K562 (cell line): ENCODE results near the gene CFAP90. TPM values are rescaled to one million over a fixed set of nuclear protein-coding genes. Genes with fewer than 3 reads are reported as not detected.

ENCODE experiments used
- ATAC-seq: fragments of 200-7000 bp; cut with Tn5 transposase; 3 replicates; pipeline ENCODE4 v1.9.1; 2020; ENCODE audit warnings: moderate library complexity
- BruUV-seq: library from RNA; stranded (reverse); fragments of 400-500 nt; replicated peaks from 2 replicates; lab custom pipeline; 2021; lab: Mats Ljungman, UMichigan
- CTCF ChIA-PET: fragments of 300-600 bp; formaldehyde crosslinking; extraction: SDS; loops from one replicate; lab custom pipeline; 2021; ENCODE audit warnings: low intra/inter-chr PET ratio; lab: Yijun Ruan, JAX
- POLR2A ChIA-PET: fragments of 300-600, 350-650 bp; sonication (Branson Sonifier 250); formaldehyde crosslinking; extraction: SDS; loops from one replicate; lab custom pipeline; 2021; ENCODE audit warnings: antibody characterized with exemption, inconsistent platforms; lab: Yijun Ruan, JAX
- DNase-seq, 4 experiments: peaks; one replicate each; pipeline versions ENCODE4 v3.0.0 to v3.0.0-alpha.2; 2011 to 2018; ENCODE audit warnings: low spot score in 3 of 4, mixed read lengths in 3 of 4; ENCODE audit errors: extremely low read depth in 1 of 4
- FAIRE-seq: peaks from 2 replicates; lab custom pipeline; 2011; peaks lifted over from hg19 to GRCh38; lab: Jason Lieb, UNC
- H2AFZ ChIP-seq: 2 replicates; pipeline ENCODE4 v1.6.0; 2011; ENCODE audit warnings: low read depth, low read length, control low read depth, inconsistent platforms
- H3K27ac ChIP-seq: fragments of 200-600 bp; 3 replicates; pipeline ENCODE4 v1.8.0; 2011; ENCODE audit warnings: low read depth, mild to moderate bottlenecking, control low read depth, inconsistent platforms, low read length, moderate library complexity, mixed read lengths; ENCODE audit errors: extremely low read depth
- H3K27me3 ChIP-seq, 2 experiments: fragments of 300-600 bp in 1 of 2; 2 replicates in 1 of 2; 3 replicates in 1 of 2; pipeline versions ENCODE4 v1.6.0 to v1.8.0; 2011; ENCODE audit warnings: inconsistent platforms in 2 of 2, low read length in 2 of 2, mild to moderate bottlenecking in 1 of 2, mixed read lengths in 1 of 2, moderate library complexity in 1 of 2; ENCODE audit not compliant: control insufficient read depth in 2 of 2, insufficient read depth in 2 of 2
- H3K36me3 ChIP-seq: fragments of 300-600 bp; 3 replicates; pipeline ENCODE4 v1.8.0; 2011; ENCODE audit warnings: mild to moderate bottlenecking, low read length, inconsistent platforms; ENCODE audit not compliant: control insufficient read depth, insufficient read depth
- H3K4me1 ChIP-seq, 2 experiments: fragments of 200-600 bp in 1 of 2; replicated peaks in 1 of 2; 2 replicates in 1 of 2; 3 replicates in 1 of 2; pipeline versions ENCODE4 v1.5.1 to v1.8.0; 2011; ENCODE audit warnings: inconsistent platforms in 2 of 2, low read length in 2 of 2, mild to moderate bottlenecking in 1 of 2, mixed read lengths in 1 of 2, moderate library complexity in 1 of 2; ENCODE audit not compliant: control insufficient read depth in 2 of 2, insufficient read depth in 2 of 2
- H3K4me2 ChIP-seq: 2 replicates; pipeline ENCODE4 v1.6.1; 2011; ENCODE audit warnings: low read length, control low read depth, inconsistent platforms, mixed read lengths; ENCODE audit not compliant: insufficient read depth
- H3K4me3 ChIP-seq: fragments of 200-600 bp; sonication (generic), shearing (Covaris generic); 2 replicates; pipeline ENCODE4 v1.5.1; 2016; ENCODE audit warnings: control low read depth, inconsistent platforms
- H3K79me2 ChIP-seq: fragments of 200-600 bp; 3 replicates; pipeline ENCODE4 v1.8.0; 2011; ENCODE audit warnings: low read length, inconsistent platforms; ENCODE audit not compliant: control insufficient read depth, insufficient read depth
- H3K9ac ChIP-seq, 2 experiments: 2 replicates each; pipeline versions ENCODE4 v1.6.0 to v1.6.1; 2011; ENCODE audit warnings: low read depth in 2 of 2, low read length in 2 of 2, control low read depth in 1 of 2, inconsistent platforms in 1 of 2, mild to moderate bottlenecking in 1 of 2, mixed read lengths in 1 of 2; ENCODE audit not compliant: insufficient read depth in 1 of 2
- H3K9me1 ChIP-seq: one replicate; pipeline ENCODE4 v1.6.0; 2011; ENCODE audit warnings: inconsistent platforms, mild to moderate bottlenecking, low read length, moderate library complexity; ENCODE audit not compliant: control insufficient read depth, insufficient read depth
- H3K9me3 ChIP-seq: replicated peaks from 2 replicates; pipeline ENCODE4 v1.5.1; 2011; ENCODE audit warnings: low read depth, low read length, inconsistent platforms; ENCODE audit not compliant: control insufficient read depth, insufficient read depth
- H4K20me1 ChIP-seq: replicated peaks from 2 replicates; pipeline ENCODE4 v1.6.1; 2011; ENCODE audit warnings: low read length, inconsistent platforms, mixed read lengths; ENCODE audit not compliant: control insufficient read depth, insufficient read depth
- BACH1 ChIP-seq: fragments of 200-800 bp; sonication (Bioruptor generic); IDR thresholded peaks from 2 replicates; pipeline ENCODE4 v1.6.1; 2016; ENCODE audit warnings: missing genetic modification characterization, missing compliant biosample characterization
- C11orf30 ChIP-seq: fragments of 450-650 bp; IDR thresholded peaks from 2 replicates; pipeline ENCODE4 v1.6.1; 2016; ENCODE audit warnings: low read depth, mild to moderate bottlenecking
- DNMT1 ChIP-seq: fragments of 450-650 bp; IDR thresholded peaks from 2 replicates; pipeline ENCODE4 v1.6.1; 2016; ENCODE audit warnings: antibody characterized with exemption, mild to moderate bottlenecking
- DPF2 ChIP-seq: fragments of 450-650 bp; IDR thresholded peaks from 2 replicates; pipeline ENCODE4 v1.6.1; 2016
- E2F8 ChIP-seq: fragments of 450-650 bp; IDR thresholded peaks from 2 replicates; pipeline ENCODE4 v1.7.1; 2018; ENCODE audit warnings: mild to moderate bottlenecking, low read depth; ENCODE audit not compliant: partially characterized antibody
- FOSL1 ChIP-seq: fragments of 200-800 bp; sonication (Bioruptor generic); conservative IDR thresholded peaks from 2 replicates; pipeline ENCODE4 v1.6.1; 2016; ENCODE audit warnings: missing genetic modification characterization, missing compliant biosample characterization
- L3MBTL2 ChIP-seq: fragments of 450-650 bp; IDR thresholded peaks from 2 replicates; pipeline ENCODE4 v1.6.1; 2016; ENCODE audit warnings: mild to moderate bottlenecking, moderate library complexity
- MAFF ChIP-seq: IDR thresholded peaks from 2 replicates; pipeline ENCODE4 v1.6.1; 2012; ENCODE audit warnings: low read length, improper control_type of control experiment
- MAFG ChIP-seq: fragments of 450-650 bp; conservative IDR thresholded peaks from 2 replicates; pipeline ENCODE4 v1.6.1; 2016; ENCODE audit warnings: missing genetic modification characterization, missing compliant biosample characterization
- MAFK ChIP-seq: IDR thresholded peaks from 2 replicates; pipeline ENCODE4 v1.6.1; 2011; ENCODE audit warnings: low read length, improper control_type of control experiment
- NFE2 ChIP-seq: IDR thresholded peaks from 2 replicates; pipeline ENCODE4 v1.6.1; 2014; ENCODE audit warnings: antibody characterized with exemption, low read depth
- NFE2L1 ChIP-seq: fragments of 450-650 bp; IDR thresholded peaks from 2 replicates; pipeline ENCODE4 v1.6.1; 2016; ENCODE audit warnings: missing genetic modification characterization, low read depth, mild to moderate bottlenecking, missing compliant biosample characterization, moderate library complexity, borderline replicate concordance
- POLR2A ChIP-seq: fragments of 450-650 bp; conservative IDR thresholded peaks from 2 replicates; pipeline ENCODE4 v1.6.1; 2016
- TAF7 ChIP-seq: fragments of 450-650 bp; IDR thresholded peaks from 2 replicates; pipeline ENCODE4 v1.6.1; 2016; ENCODE audit warnings: missing genetic modification characterization, missing compliant biosample characterization
- ZNF316 ChIP-seq: fragments of 450-650 bp; IDR thresholded peaks from 2 replicates; pipeline ENCODE4 v1.6.1; 2016
- WGBS: fragments of 100-300 bp; shearing (Covaris generic); methylation state at CpG from one replicate; pipeline ENCODE4 v1.1.6; 2016; ENCODE audit warnings: low coverage, mixed read lengths; ENCODE audit not compliant: insufficient coverage; ENCODE audit errors: missing lambda C conversion rate; 5-methylcytosine and 5-hydroxymethylcytosine counted together
- in situ Hi-C: fragments of 300-500 bp; cut with MboI; formaldehyde crosslinking; loops from 4 replicates; pipeline ENCODE4 v1.15.0; 2018; ENCODE audit warnings: inconsistent platforms, mixed read lengths
- intact Hi-C: fragments of 100-400 bp; cut with micrococcal nuclease; formaldehyde crosslinking; loops from 2 replicates; pipeline ENCODE4 v1.14.2; 2022
- polyA plus RNA-seq, 8 experiments: library from polyadenylated mRNA; depleted of rRNA in 4 of 8; stranded (reverse) in 5 of 8; unstranded in 3 of 8; fragments of >200 nt; fragmentation: Nextera tagmentation in 2 of 8; fragmentation: Illumina TruSeq in 1 of 8; extraction: Ambion mirVana in 2 of 8; extraction: Trizol in 1 of 8; gene quantifications; 2 replicates each; pipeline versions ENCODE4 v1.2.1 to v1.2.3, GENCODE V29; 2011 to 2014; ENCODE audit warnings: inconsistent platforms in 1 of 8, missing spikeins in 1 of 8
- total RNA-seq, 7 experiments: library from RNA; depleted of rRNA in 6 of 7; stranded (reverse); fragments of >200 nt in 6 of 7; fragmentation: Illumina TruSeq in 2 of 7; extraction: Trizol in 2 of 7; gene quantifications; 2 replicates each; pipeline versions ENCODE4 v1.2.1 to v1.2.3, GENCODE V29; 2011 to 2021; ENCODE audit warnings: low replicate concordance in 1 of 7

Gene CFAP90
- total and polyA plus RNA-seq, 9 of the 15 experiments (the other 6 are each of a cell fraction or from before 2014, with no cell fraction given): not detected

- Histone ChIP-seq H2AFZ (no peak overlapping the region), H3K79me2 (no peaks in the 10 kb centered on the region), H3K4me2 (no peak overlapping the region), H3K9me1 (no peaks in the 10 kb centered on the region), H3K27ac (no peak overlapping the region; the same call in 2 of the 3 replicates), H3K9ac (no peak overlapping the region), H3K4me1 (peaks cover 0 to 10% of the 10 kb centered on the region in 2 experiments; a peak in 4 of 5 replicates), H3K9me3 (no peaks in the 10 kb centered on the region), H4K20me1 (no peaks in the 10 kb centered on the region), H3K27me3 (no peaks in the 10 kb centered on the region), H3K4me3 (no peak overlapping the region), H3K36me3 (peaks cover 42% of the 10 kb centered on the region)
- no TSS peak for BruUV-seq
- in situ Hi-C loops (no loop called here), intact Hi-C loops (loop anchor here (5.0 kb wide), 2 partner anchors 41 to 101 kb away; no protein-coding TSS in a partner anchor)
- no peak for TF ChIP-seq POLR2A
- no peak for TF ChIP-seq TAF7 (tag)
- peak; percentile 29 for TF ChIP-seq E2F8
- no peak for TF ChIP-seq DNMT1
- TF ChIP-seq NFE2L1: peak; percentile 88
- peak; percentile 91 for TF ChIP-seq C11orf30
- no peak for TF ChIP-seq FOSL1
- TF ChIP-seq DPF2: peak; percentile 29; the same call in 1 of the 2 replicates
- peak; percentile 95 for TF ChIP-seq MAFG
- peak; percentile 83 for TF ChIP-seq BACH1
- peak; percentile 94 for TF ChIP-seq ZNF316
- peak; percentile 93 for TF ChIP-seq NFE2
- TF ChIP-seq MAFK: peak; percentile 81
- peak; percentile 11; the same call in 1 of the 2 replicates for TF ChIP-seq L3MBTL2
- TF ChIP-seq MAFF: peak; percentile 89
- FAIRE-seq: peak; percentile 11
- WGBS: 42% methylated on average over 9 of the region's 9 CpGs
- ChIA-PET CTCF (interaction anchor here (0.6 kb wide), 1 partner anchor 39 kb away, joined by 3 read pairs; no protein-coding TSS in a partner anchor), POLR2A (interaction anchor here (0.8 to 1.1 kb wide), 3 partner anchors 10 to 14 kb away, joined by 3 to 8 read pairs (median 4); partner anchors contain the start of gene FASTKD3)
- peak in 2 of 4 experiments; percentile 35 to 51 for DNase-seq
- peak; percentile 81 for ATAC-seq
These were observed 7.1 kb upstream of the CFAP90 start for GRCh38 chr5:7857926-7858632.
